ENCODE measurements around the gene TMEM92.

- TF ChIP-seq POLR2A (IDR thresholded peaks at IDR 0.05) (no peak), CTCF (IDR thresholded peaks at IDR 0.05) (no peak)
Observed at GRCh38 chr17:50289278-50289677, 15.0 kb downstream of the TMEM92 start.
